Measurements from ENCODE around the gene ACTR3. TPM values are rescaled to one million over a fixed set of nuclear protein-coding genes. Genes with fewer than 3 reads are reported as not detected.

Gene ACTR3
- total RNA-seq, 1 donor from 2014 or later = 175 TPM

DNA sequence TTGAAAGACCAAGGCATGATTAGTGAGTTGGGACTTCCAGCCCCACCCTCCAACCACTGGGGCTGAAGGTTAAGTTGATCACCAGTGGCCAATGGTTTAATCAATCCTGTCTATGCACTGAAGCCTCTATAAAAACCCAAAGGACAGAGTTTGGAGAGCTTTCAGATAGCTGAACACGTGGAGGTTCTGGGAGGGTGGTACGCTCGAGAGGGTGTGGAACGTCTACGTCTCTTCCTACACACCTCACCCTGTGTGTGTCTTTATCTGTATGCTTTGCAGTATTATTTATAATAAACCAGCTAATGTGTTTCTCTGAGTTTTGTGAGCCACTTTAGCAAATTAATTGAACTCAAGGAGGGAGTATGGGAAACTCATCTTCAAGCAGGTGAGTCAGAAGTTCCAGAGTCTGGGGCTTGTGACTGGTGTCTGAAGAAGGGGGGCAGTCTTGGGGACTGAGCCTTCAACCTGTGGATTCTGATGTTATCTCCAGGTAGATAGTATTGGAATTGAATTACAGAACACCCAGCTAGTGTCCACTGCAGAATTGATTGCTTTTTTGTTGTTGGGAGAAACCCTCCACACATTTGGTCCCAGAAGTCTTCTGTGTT, 20.3 kb downstream of the ACTR3 start:
- no peak overlapping the region for H3K4me3 Mint-ChIP-seq
- peak overlapping the region; percentile 59 for H3K27ac Mint-ChIP-seq
- TF ChIP-seq, protein P1, sequence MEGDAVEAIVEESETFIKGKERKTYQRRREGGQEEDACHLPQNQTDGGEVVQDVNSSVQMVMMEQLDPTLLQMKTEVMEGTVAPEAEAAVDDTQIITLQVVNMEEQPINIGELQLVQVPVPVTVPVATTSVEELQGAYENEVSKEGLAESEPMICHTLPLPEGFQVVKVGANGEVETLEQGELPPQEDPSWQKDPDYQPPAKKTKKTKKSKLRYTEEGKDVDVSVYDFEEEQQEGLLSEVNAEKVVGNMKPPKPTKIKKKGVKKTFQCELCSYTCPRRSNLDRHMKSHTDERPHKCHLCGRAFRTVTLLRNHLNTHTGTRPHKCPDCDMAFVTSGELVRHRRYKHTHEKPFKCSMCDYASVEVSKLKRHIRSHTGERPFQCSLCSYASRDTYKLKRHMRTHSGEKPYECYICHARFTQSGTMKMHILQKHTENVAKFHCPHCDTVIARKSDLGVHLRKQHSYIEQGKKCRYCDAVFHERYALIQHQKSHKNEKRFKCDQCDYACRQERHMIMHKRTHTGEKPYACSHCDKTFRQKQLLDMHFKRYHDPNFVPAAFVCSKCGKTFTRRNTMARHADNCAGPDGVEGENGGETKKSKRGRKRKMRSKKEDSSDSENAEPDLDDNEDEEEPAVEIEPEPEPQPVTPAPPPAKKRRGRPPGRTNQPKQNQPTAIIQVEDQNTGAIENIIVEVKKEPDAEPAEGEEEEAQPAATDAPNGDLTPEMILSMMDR (conservative IDR thresholded peaks at IDR 0.05) = no peak
- peaks cover 16% of the 10 kb centered on the region for H3K9me3 Mint-ChIP-seq
- DNase-seq (ENCODE audit: extremely low spot score, unreplicated experiment) = no peak
- peaks cover 10% of the 10 kb centered on the region for H3K4me1 Mint-ChIP-seq (ENCODE audit: unreplicated experiment)
- no peaks in the 10 kb centered on the region for H3K27me3 Mint-ChIP-seq
- peaks cover 39% of the 10 kb centered on the region for H3K36me3 Mint-ChIP-seq

DNA sequence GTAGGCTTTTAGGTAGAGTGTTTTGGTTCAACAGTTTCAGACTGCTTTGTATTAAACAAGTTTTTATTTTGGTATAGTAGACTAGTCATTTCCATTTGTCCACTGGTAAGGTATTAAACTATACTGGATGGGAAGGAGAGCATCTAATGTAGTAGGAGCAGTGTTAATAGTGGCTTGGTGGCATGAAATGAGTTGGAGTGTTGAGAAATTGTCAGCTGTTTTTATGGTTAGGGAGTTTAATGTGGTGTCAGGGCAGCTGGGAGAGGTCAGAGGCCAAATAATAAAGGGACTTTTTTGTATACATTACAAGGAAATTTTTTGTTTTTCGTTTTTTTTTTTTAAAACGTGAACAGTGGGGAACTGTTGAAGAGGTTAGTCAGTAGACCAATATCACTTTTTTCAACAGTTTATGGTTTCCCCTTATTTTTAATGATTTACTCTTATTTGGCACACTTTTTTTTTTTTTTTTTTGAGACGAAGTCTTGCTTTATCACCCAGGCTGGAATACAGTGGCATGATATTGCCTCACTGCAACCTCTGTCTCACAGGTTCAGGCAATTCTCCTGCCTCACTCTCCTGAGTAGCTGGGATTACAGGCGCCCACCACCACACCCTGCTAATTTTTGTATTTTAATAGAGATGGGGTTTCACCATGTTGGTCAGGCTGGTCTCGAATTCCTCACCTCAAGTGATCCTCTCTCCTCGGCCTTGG, 21.2 kb downstream of the ACTR3 start:
- H3K9me3 Mint-ChIP-seq = peaks cover 11% of the 10 kb centered on the region
- TF ChIP-seq, protein P1 (conservative IDR thresholded peaks at IDR 0.05) = no peak
- no peaks in the 10 kb centered on the region for H3K27me3 Mint-ChIP-seq
- no peak for DNase-seq (ENCODE audit: extremely low spot score, unreplicated experiment)
- peaks cover 32% of the 10 kb centered on the region for H3K36me3 Mint-ChIP-seq
- peaks cover 10% of the 10 kb centered on the region for H3K4me1 Mint-ChIP-seq (ENCODE audit: unreplicated experiment)
- peak overlapping the region; percentile 15 for H3K27ac Mint-ChIP-seq
- no peak overlapping the region for H3K4me3 Mint-ChIP-seq

DNA sequence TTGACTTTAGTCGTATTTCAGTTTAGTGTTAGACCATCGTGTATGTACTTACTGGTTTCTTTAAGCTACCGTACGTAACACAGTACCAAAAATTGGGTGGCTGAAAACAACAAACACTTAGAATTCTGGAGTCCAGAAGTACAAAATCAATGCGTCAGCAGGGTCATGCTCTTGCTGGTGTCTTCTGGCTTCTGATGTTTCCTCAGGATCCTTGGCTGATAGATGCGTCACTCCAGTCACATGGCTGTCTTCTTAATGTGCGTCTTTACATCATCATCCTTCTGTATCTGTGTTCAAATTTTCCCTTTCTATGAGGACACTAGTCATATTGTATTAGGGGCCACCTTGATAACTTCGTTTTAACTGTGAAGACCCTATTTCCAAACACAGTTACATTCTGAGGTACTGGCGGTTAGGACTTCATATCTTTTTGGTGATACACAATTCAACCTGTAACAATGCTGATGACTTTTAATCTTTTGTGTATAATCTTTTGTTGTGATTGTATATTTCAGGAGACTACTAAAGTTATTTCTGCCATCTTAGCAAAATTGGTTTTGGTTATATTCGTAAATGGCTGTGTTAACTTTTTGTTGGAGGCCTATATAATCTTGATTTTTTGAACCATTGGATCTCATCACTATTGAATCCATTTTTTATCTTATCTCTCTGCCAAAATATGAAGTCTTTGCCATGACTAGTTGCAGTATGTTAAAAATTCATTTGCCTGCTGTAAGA, 25.4 kb downstream of the ACTR3 start:
- Mint-ChIP-seq H3K36me3 (peaks cover 38% of the 10 kb centered on the region), H3K27me3 (no peaks in the 10 kb centered on the region), H3K27ac (no peak overlapping the region), H3K9me3 (peaks cover 5% of the 10 kb centered on the region), H3K4me3 (no peak overlapping the region), H3K4me1 (ENCODE audit: unreplicated experiment) (peaks cover 8% of the 10 kb centered on the region)
- TF ChIP-seq, protein P1 (conservative IDR thresholded peaks at IDR 0.05) = no peak
- DNase-seq (ENCODE audit: extremely low spot score, unreplicated experiment) = no peak

DNA sequence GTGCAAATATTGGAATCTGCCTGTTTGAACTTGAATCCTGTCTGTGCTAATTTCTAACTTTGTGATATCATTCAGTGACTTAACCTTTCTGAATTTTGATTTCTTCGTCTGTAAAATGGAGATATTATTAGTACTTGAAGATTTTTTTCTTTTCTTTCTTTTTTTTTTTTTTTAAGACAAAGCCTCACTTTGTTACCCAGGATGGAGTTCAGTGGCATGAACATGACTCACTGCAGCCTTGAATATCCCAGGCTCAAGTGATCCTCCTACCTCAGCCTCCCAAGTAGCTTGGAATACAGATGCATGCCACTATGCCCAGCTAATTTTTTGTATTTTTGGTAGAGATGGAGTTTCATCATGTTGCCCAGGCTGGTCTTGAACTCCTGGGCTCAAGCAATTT, 28.3 kb downstream of the ACTR3 start:
- Mint-ChIP-seq H3K4me1 (ENCODE audit: unreplicated experiment) (no peaks in the 10 kb centered on the region), H3K27ac (no peak overlapping the region), H3K27me3 (no peaks in the 10 kb centered on the region), H3K4me3 (no peak overlapping the region), H3K36me3 (peaks cover 34% of the 10 kb centered on the region), H3K9me3 (no peaks in the 10 kb centered on the region)
- TF ChIP-seq, protein P1 (conservative IDR thresholded peaks at IDR 0.05) = no peak
- no peak for DNase-seq (ENCODE audit: extremely low spot score, unreplicated experiment)

DNA sequence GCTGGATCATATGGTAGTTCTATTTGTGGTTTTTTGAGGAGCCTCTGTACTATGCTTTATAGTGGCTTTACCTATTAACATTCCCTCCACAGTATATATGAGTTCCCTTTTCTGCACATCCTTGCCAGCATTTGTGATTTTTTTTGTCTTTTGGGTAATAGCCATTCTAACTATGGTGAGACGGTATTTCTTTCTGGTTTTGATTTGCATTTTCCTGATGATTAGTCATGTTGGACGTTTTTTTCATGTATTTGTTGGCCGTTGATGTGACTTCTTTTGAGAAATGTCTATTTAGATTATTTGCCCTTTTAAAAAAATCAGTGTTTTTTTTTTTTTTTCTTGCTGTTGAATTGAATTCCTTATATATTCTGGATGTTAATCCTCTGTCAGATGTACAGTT, 31.1 kb downstream of the ACTR3 start:
- Mint-ChIP-seq H3K4me1 (ENCODE audit: unreplicated experiment) (no peaks in the 10 kb centered on the region), H3K27me3 (no peaks in the 10 kb centered on the region), H3K36me3 (peaks cover 33% of the 10 kb centered on the region), H3K27ac (no peak overlapping the region), H3K9me3 (no peaks in the 10 kb centered on the region), H3K4me3 (no peak overlapping the region)
- no peak for DNase-seq (ENCODE audit: extremely low spot score, unreplicated experiment)
- TF ChIP-seq, protein P1 (conservative IDR thresholded peaks at IDR 0.05) = no peak
